ENCODE results near the gene ST3GAL3.

- TF ChIP-seq CTCF (conservative IDR thresholded peaks at IDR 0.05) (no peak), ZFX (IDR thresholded peaks at IDR 0.05) (no peak)
Measured at GRCh38 chr1:43979261-43979527, 271.9 kb downstream of the ST3GAL3 start.

All from C4-2B (cell line).